Measurements from ENCODE around the gene TMEM175. TPM values are rescaled to one million over a fixed set of nuclear protein-coding genes. Genes with fewer than 3 reads are reported as not detected.

The TMEM175 gene
- total and polyA plus RNA-seq, 8 donors, result 10.0 to 96.6 (median 16.4) TPM

GRCh38 chr4:889516-889915, 42.7 kb upstream of the TMEM175 start:
- intact Hi-C loops (cut with DNase I), result no loop called here
- peaks cover 0 to 35% (median 7%) of the 10 kb centered on the region in 3 donors for H3K36me3 ChIP-seq
- no peak overlapping the region for H3K27ac ChIP-seq
- H3K27me3 ChIP-seq, result no peaks in the 10 kb centered on the region
- ATAC-seq, result no peak
- H3K4me1 ChIP-seq, result no peaks in the 10 kb centered on the region
- no peak for FAIRE-seq
- H3K4me3 ChIP-seq, result no peak overlapping the region
- no peak for DNase-seq
- TF ChIP-seq, protein P1, sequence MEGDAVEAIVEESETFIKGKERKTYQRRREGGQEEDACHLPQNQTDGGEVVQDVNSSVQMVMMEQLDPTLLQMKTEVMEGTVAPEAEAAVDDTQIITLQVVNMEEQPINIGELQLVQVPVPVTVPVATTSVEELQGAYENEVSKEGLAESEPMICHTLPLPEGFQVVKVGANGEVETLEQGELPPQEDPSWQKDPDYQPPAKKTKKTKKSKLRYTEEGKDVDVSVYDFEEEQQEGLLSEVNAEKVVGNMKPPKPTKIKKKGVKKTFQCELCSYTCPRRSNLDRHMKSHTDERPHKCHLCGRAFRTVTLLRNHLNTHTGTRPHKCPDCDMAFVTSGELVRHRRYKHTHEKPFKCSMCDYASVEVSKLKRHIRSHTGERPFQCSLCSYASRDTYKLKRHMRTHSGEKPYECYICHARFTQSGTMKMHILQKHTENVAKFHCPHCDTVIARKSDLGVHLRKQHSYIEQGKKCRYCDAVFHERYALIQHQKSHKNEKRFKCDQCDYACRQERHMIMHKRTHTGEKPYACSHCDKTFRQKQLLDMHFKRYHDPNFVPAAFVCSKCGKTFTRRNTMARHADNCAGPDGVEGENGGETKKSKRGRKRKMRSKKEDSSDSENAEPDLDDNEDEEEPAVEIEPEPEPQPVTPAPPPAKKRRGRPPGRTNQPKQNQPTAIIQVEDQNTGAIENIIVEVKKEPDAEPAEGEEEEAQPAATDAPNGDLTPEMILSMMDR (IDR thresholded peaks at IDR 0.05), result no peak
- 96 to 97% methylated on average over 16 of the region's 16 CpGs for WGBS, 2 donors
- H3K9me3 ChIP-seq, result no peaks in the 10 kb centered on the region

DNA sequence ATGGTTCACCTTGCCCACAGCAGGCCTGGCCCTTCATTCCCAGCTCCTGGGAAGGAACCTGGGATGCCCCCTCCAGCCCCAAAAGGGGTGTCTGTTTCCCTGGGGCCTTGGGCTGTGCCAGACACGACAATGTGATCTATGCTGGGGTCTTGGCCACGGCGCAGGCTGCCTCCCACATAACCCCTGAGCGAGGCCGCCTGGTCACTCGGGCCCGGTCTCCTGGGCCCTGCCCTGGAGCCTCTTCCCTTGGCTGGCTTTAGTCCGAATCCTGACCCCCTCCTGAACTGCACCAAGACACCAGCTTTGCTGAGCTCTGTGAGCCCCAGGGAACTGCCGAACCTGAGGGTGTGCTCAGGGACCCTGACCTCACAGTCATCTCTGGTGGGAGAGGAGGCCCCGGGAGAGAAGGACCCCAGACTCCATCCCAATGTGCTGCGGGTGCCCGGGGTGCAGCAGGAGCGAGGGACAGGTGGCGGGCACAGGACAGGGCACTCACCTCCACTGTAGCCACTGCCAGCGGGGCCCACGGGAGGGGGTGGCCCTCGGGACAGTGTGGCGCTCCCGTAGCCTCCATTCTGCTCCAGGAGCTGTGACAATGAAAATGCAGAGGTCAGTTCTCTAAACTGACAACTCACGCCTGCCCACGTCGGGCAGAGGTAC, 42.1 kb upstream of the TMEM175 start:
- Histone ChIP-seq H3K27ac (no peak overlapping the region), H3K27me3 (no peaks in the 10 kb centered on the region), H3K4me3 (no peak overlapping the region), H3K36me3 (peaks cover 0 to 34% (median 7%) of the 10 kb centered on the region in 3 donors), H3K9me3 (no peaks in the 10 kb centered on the region), H3K4me1 (no peaks in the 10 kb centered on the region)
- FAIRE-seq, result no peak
- TF ChIP-seq, protein P1 (IDR thresholded peaks at IDR 0.05), result no peak
- no peak for ATAC-seq
- no peak for DNase-seq
- WGBS, 2 donors, result 93 to 96% methylated on average over 22 of the region's 22 CpGs
- intact Hi-C loops (cut with DNase I), result no loop called here

GRCh38 chr4:891747-892146, 40.5 kb upstream of the TMEM175 start:
- no peak overlapping the region for H3K4me3 ChIP-seq
- H3K4me1 ChIP-seq, result no peaks in the 10 kb centered on the region
- ATAC-seq, result no peak
- peaks cover 0 to 38% (median 7%) of the 10 kb centered on the region in 3 donors for H3K36me3 ChIP-seq
- FAIRE-seq, result no peak
- no peaks in the 10 kb centered on the region for H3K9me3 ChIP-seq
- DNase-seq, result peak in 1 of 6 donors; percentile 16
- 91 to 94% methylated on average over 10 of the region's 10 CpGs for WGBS, 2 donors
- TF ChIP-seq, protein P1 (IDR thresholded peaks at IDR 0.05), result no peak
- intact Hi-C loops (cut with DNase I), result no loop called here
- no peaks in the 10 kb centered on the region for H3K27me3 ChIP-seq
- H3K27ac ChIP-seq, result no peak overlapping the region

GRCh38 chr4:892780-893179, 39.5 kb upstream of the TMEM175 start:
- DNase-seq (peak in 1 of 6 donors; percentile 46), ATAC-seq (no peak), FAIRE-seq (no peak)
- Histone ChIP-seq H3K27me3 (no peaks in the 10 kb centered on the region), H3K4me1 (no peaks in the 10 kb centered on the region), H3K4me3 (no peak overlapping the region), H3K36me3 (peaks cover 0 to 39% (median 7%) of the 10 kb centered on the region in 3 donors), H3K27ac (no peak overlapping the region), H3K9me3 (no peaks in the 10 kb centered on the region)
- TF ChIP-seq, protein P1 (IDR thresholded peaks at IDR 0.05), result no peak
- 95 to 99% methylated on average over 10 of the region's 10 CpGs for WGBS, 2 donors
- intact Hi-C loops (cut with DNase I), result no loop called here

DNA sequence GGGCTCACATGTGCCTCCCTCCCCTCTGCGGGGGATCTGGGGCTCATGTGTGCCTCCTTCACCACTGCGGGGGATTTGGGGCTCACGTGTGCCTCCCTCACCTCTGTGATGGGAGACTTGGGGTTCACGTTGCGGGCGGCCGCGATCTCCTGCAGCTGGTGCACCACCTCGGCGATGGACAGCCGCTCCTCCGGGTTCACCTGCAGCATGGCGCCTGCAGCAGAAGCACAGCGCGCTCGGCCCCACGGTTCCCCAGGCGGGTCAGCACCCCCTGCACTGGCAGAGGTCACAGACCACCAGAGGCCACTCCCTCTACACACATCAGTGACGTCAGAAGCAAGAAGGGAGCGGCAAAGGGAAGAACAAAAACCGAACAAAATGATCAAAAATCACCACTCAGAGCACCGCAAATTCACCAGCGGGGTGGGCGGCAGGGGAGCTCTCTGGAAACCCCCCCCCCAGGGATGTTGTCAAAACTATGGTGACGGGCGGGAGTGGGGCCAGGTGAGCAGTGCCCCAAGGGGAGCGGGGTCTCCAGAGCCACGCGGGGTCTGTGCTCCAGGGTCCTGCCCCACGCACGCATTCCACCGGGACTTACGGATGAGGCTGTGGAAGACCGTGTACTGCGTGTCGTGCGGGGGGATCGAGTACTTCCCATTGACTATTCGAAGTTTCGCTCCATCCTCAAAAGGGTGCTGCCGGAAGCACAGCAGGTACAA, 38.8 kb upstream of the TMEM175 start:
- Histone ChIP-seq H3K9me3 (no peaks in the 10 kb centered on the region), H3K36me3 (peaks cover 0 to 32% (median under 1%) of the 10 kb centered on the region in 3 donors), H3K4me3 (no peak overlapping the region), H3K4me1 (no peaks in the 10 kb centered on the region), H3K27me3 (no peaks in the 10 kb centered on the region), H3K27ac (no peak overlapping the region)
- WGBS, 2 donors, result 94 to 96% methylated on average over 39 to 41 of the region's 41 CpGs
- intact Hi-C loops (cut with DNase I), result no loop called here
- DNase-seq (peak in 2 of 6 donors; percentile 7 to 67), ATAC-seq (no peak), FAIRE-seq (no peak)
- TF ChIP-seq, protein P1 (IDR thresholded peaks at IDR 0.05), result no peak

Measured in pancreas (tissue), 10 donors.